HepG2 (cell line): ENCODE results near the gene FGFBP2.

ENCODE experiments used
- CTCF ChIP-seq: sonication (generic); formaldehyde crosslinking; IDR thresholded peaks from 2 replicates; pipeline ENCODE4 v1.5.0; 2020; ENCODE audit warnings: mild to moderate bottlenecking, missing genetic modification reagents, moderate library complexity
- HMGXB4 ChIP-seq, 2 experiments: sonication (generic) in 1 of 2; formaldehyde crosslinking in 1 of 2; IDR thresholded peaks; 2 replicates each; pipeline versions ENCODE4 v1.4.0 to v1.6.1; 2018 to 2020; ENCODE audit warnings: missing genetic modification reagents in 2 of 2, borderline replicate concordance in 1 of 2, low read depth in 1 of 2, mild to moderate bottlenecking in 1 of 2, missing biosample characterization in 1 of 2
- MED8 ChIP-seq: sonication (generic); formaldehyde crosslinking; IDR thresholded peaks from 2 replicates; pipeline ENCODE4 v1.8.1; 2023; ENCODE audit warnings: mild to moderate bottlenecking, missing genetic modification reagents; ENCODE audit not compliant: insufficient replicate concordance
- NFIC ChIP-seq: IDR thresholded peaks from 2 replicates; pipeline ENCODE4 v1.6.1; 2012; ENCODE audit warnings: mild to moderate bottlenecking, low read length, inconsistent platforms
- POLR2AphosphoS5 ChIP-seq: IDR thresholded peaks from 2 replicates; pipeline ENCODE4 v1.6.1; 2012; ENCODE audit warnings: low read depth, low read length
- RAD51 ChIP-seq: fragments of 450-650 bp; IDR thresholded peaks from 2 replicates; pipeline ENCODE4 v1.6.1; 2016; ENCODE audit warnings: borderline replicate concordance
- RXRA ChIP-seq: sonication (generic); formaldehyde crosslinking; IDR thresholded peaks from 2 replicates; pipeline ENCODE4 v1.5.1; 2020; ENCODE audit warnings: missing genetic modification reagents
- SIN3A ChIP-seq: IDR thresholded peaks from 2 replicates; pipeline ENCODE4 v1.6.1; 2011; ENCODE audit warnings: low read depth, mild to moderate bottlenecking, control low read depth, low read length, borderline replicate concordance
- SMC3 ChIP-seq: IDR thresholded peaks from 2 replicates; pipeline ENCODE4 v1.6.1; 2011; ENCODE audit warnings: low read length, improper control_type of control experiment
- ZFP36 ChIP-seq: fragments of 150-350 bp; IDR thresholded peaks from 2 replicates; pipeline ENCODE4 v1.6.1; 2018; ENCODE audit warnings: borderline replicate concordance, low read length, low read depth; ENCODE audit not compliant: partially characterized antibody
- ZNF138 ChIP-seq: sonication (generic); formaldehyde crosslinking; IDR thresholded peaks from 2 replicates; pipeline ENCODE4 v1.5.0; 2020; ENCODE audit warnings: mild to moderate bottlenecking, low read depth, missing genetic modification reagents
- ZNF75D ChIP-seq: sonication (generic); formaldehyde crosslinking; IDR thresholded peaks from 2 replicates; pipeline ENCODE4 v1.8.1; 2023; ENCODE audit warnings: missing genetic modification reagents, mild to moderate bottlenecking, borderline replicate concordance
- ZNF850 ChIP-seq: sonication (generic); formaldehyde crosslinking; conservative IDR thresholded peaks from 2 replicates; pipeline ENCODE4 v1.9.0; 2021; ENCODE audit warnings: mild to moderate bottlenecking, missing genetic modification reagents
- TF ChIP-seq, protein P1 (sequence below): fragments of 450-650 bp; IDR thresholded peaks from 2 replicates; pipeline ENCODE4 v1.6.1; 2017; ENCODE audit warnings: mild to moderate bottlenecking

DNA sequence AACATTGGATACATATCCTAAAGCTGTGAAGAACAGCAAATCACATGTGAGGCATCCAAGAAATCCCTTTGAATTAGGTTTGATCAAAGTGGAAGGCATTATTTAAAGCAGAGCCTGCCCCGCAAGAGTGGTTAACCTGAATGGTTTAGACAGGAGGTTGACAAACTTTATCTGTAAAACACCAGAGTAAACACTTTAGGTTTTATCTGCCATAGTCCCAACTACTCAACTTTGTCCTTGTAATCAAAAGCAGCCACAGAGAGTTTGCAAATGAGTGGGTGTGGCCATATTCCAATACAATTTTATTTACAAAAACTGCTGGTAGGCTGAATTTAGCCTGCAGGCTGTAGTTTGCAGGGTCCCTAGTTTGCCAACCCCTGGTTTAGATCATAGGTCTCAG, 25.2 kb upstream of the FGFBP2 start:
- TF ChIP-seq RAD51 (no peak), ZNF850 (CRISPR knock-in tag) (no peak), CTCF (CRISPR knock-in tag) (no peak), SMC3 (no peak), ZFP36 (no peak), ZNF138 (CRISPR knock-in tag) (no peak), HMGXB4 (CRISPR knock-in tag; IDR thresholded peaks at IDR 0.05; ENCODE audit: borderline replicate concordance in 1 of 2, low read depth in 1 of 2) (no peak), SIN3A (no peak), ZNF75D (CRISPR knock-in tag) (no peak), MED8 (CRISPR knock-in tag) (no peak), RXRA (no peak), NFIC (no peak), POLR2AphosphoS5 (no peak)
- TF ChIP-seq, protein P1, sequence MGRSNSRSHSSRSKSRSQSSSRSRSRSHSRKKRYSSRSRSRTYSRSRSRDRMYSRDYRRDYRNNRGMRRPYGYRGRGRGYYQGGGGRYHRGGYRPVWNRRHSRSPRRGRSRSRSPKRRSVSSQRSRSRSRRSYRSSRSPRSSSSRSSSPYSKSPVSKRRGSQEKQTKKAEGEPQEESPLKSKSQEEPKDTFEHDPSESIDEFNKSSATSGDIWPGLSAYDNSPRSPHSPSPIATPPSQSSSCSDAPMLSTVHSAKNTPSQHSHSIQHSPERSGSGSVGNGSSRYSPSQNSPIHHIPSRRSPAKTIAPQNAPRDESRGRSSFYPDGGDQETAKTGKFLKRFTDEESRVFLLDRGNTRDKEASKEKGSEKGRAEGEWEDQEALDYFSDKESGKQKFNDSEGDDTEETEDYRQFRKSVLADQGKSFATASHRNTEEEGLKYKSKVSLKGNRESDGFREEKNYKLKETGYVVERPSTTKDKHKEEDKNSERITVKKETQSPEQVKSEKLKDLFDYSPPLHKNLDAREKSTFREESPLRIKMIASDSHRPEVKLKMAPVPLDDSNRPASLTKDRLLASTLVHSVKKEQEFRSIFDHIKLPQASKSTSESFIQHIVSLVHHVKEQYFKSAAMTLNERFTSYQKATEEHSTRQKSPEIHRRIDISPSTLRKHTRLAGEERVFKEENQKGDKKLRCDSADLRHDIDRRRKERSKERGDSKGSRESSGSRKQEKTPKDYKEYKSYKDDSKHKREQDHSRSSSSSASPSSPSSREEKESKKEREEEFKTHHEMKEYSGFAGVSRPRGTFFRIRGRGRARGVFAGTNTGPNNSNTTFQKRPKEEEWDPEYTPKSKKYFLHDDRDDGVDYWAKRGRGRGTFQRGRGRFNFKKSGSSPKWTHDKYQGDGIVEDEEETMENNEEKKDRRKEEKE: no peak
